HG03575 (cell line): Measurements from ENCODE around the gene AHRR.
"Not testable (repeated sequence)": the region's sequence is repeated elsewhere in the genome, so short reads cannot be mapped to it uniquely, and the experiment has no call there.

ENCODE experiments used
- ATAC-seq: cut with Tn5 transposase; IDR thresholded peaks from one replicate; pipeline ENCODE4 v1.9.1; 2021; ENCODE audit not compliant: unreplicated experiment, insufficient number of reproducible peaks, low FRiP score; ENCODE audit errors: extremely low read depth

AHRR gene

DNA sequence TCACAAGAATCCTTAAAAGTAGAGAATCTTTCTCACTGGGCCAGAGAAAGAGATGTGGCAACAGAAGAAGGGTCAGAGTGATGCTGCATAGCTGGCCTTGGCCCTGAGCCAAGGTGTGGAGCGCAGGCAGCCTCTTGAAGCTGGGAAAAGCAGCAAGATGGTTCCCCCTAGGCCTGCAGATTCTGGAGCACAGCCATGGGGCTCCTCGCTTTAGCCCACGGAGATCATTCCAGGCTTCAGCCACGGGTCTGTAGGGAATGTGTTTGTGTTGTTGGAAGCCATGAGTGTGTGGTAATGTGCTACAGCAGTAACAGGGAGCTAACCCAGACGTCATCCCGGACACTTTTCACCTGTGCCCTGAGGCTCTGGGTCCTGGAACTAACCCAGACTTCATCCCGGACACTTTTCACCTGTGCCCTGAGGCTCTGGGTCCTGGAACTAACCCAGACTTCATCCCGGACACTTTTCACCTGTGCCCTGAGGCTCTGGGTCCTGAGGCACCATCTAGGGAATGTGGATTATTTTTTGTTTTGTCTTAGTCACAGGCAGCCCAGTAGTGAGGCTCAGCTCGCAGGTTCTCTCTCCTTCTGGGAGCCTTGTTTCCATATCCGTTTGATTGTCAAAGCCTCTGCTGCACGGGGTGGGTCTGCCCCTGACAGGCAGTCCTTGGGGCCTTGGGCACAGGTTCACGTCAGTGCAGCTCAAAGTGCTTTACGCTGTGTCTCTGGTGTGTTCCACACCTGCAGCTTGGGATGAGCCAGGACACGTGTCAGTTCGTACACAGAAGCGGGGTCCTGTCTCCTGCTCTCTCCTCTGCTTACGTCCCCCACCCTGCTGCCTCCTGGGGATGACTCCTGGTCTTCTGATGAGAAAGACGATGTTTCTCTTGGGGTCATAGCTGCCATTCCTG, 65.2 kb downstream of the AHRR start:
- no peak for ATAC-seq

GRCh38 chr5:387491-388265, 66.2 kb downstream of the AHRR start:
- ATAC-seq: no peak

- ATAC-seq: no peak
Measured at GRCh38 chr5:388266-389196, 67.0 kb downstream of the AHRR start.

DNA sequence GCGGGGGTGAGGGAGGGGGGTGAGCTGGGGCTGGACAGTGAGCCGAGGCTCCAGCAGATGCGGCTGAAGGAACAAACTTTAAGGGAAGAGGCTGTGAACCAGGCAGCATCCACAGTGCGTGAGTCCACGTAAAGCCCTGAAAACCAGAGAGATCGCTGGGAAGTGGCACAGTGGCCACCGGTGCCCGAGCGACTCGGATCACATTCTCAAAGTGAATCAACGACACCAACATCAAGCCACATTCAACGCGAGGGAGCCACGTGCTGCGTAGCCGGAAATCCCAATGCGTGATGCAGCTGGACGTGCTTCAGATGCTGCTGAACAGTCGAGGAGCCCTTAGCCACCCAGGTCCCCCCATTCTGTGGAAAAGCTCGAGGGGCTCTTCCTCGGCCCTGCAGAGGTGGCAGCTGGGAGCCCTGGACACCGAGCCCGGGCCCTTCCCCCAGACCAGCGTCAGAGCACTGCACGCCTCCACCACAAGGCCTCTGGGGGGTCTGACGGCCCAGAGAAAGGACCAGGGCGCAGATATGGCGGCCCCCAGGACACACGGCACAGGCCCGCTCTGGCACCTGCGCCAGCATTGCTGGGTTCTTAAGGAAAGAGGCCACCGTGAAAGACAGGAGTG, 67.8 kb downstream of the AHRR start:
- ATAC-seq: no peak

- ATAC-seq: no peak
Measured at GRCh38 chr5:389891-390622, 68.5 kb downstream of the AHRR start.

- no peak for ATAC-seq
Measured at GRCh38 chr5:390623-391491, 69.3 kb downstream of the AHRR start.

DNA sequence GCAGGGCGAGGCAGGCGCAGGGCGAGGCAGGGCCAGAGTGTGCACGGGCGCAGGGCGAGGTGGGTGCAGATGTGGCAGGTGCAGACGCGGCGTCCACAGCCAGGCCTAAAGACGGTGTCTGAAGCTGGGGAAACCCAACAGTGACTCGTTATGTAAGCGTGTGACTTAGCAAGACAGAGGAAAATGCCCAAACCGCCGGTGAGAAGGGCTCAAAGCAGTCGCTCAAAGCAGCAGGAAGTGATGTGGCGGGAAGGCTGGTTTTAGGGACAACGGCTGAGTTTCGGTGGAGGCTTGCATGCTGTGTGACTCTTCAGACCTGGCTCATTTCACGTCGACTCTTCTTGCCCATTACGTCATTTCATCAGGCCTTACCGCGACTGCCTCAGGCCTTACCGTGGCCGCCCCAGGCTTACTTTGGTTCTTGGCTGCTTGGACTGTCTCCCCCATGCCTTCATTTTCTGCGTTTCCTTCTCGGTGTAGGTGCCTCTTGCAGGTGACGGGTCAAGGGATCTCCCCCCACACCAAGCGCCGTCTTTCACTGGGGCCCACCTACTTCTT, 71.0 kb downstream of the AHRR start:
- peak; percentile 81 for ATAC-seq

DNA sequence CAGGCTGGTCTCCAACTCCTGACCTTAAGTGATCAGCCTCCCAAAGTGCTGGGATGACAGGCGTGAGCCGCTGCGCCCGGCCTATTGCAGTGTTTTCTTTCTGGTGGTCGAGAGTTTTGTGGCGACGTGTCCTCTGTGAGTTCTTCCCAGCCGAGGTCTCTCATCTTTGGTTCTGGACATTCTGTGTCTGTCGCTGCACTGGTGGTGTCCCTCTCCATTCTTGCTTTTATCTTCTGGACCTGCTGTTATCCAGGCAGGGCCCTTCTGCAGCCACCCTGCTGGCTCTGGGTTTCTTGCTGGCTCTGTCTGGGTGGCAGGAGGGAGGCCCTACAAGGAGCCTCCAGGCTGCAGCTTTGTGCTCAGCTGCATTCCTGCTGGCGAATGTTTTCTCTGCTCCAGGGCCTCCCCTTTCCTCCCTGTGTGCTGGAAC, 72.3 kb downstream of the AHRR start:
- no peak for ATAC-seq

DNA sequence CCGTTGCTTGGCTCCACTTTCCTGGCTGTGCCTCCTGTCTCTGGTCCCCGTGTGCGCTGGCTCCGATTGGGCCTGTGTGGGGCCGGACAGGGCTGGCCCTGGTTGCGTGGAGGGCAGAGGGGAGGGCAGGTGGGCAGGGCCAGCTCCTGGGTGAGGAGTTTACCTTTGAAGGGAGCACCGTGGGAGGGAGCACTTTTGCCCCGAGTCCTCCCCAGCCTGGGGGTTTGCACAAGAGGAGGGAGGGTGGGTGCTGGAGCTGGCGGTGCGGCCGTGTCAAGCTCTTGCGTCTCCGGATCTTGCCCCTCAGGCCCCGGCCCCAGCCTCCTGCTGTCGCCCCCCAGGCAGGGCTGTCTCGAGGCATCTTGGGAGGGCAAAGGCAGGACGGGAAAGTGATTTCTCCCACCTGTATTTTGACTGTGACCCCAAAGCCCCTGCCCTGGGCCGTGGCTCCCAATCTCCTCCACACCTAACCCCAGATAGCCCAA, 73.2 kb downstream of the AHRR start:
- no peak for ATAC-seq

DNA sequence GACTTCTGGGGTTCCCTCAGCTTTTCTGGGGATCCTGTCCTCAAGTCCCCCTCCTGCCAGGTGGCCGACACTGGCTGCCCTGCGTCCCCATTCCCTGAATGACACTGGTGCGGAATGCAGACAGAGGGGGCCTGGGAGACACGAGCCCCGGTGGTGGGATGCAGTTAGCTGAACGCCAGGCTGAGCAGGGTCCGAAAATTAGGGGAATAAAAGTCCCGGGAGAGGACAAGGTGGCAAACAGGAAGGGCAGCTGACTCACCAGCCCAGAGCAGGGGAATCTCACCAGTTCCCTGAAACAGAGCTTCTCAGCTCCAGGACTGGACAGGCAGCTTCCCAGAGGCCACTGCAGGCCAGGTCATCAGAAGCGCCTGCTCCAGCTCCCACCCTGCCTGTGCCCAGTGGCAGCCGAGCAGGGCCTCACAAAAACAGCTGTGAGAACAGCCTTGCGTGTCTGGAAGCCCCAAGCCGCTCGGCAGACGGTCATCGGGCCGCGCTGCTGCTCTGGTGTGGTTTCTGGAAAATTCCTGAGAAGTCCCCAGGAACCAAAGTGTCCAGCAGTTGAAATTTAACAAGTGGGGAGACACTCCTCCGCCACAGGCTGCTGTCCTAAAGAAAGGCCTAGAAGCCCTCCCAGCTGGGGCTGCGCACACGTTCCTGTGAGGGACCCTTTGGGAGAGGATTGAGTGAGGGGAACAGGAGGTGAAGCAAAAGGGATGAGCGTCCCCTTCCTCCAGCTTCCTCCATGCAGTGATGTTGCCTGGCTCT, 73.8 kb downstream of the AHRR start:
- ATAC-seq: no peak

GRCh38 chr5:395921-396530, 74.5 kb downstream of the AHRR start:
- ATAC-seq: no peak

DNA sequence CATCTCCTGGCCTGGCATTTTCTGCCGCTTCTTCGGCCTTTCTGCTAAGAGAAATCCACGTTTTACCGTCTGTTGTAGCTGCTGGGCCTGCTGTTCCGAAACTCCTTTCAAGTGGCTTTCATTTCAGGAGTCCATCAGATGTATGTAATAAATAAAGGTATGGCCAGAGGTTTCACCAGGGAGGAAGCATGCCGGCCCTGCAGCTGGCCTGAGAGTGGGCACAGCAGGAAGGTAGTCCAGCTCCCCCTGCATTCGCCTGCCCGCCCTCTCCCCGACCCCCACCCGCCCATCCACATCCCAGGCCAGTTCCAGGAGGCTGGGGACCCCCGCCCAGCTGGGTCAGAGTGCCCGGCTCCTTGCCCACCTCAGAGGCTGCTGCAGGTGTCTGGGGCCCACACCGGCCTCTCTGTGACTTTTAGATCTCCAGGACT, 75.0 kb downstream of the AHRR start:
- ATAC-seq: no peak

DNA sequence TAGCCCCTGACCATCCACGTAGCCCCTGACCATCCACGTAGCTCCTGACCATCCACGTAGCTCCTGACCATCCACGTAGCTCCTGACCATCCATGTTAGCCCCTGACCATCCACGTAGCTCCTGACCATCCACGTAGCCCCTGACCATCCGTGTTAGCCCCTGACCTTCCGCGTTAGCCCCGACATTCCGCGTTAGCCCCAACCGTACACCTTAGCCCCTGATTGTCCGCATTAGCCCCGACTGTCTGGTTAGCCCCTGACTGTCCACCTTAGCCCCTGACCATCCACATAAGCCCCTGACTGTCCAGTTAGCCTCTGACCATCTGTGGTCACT, 76.6 kb downstream of the AHRR start:
- not testable (repeated sequence) for ATAC-seq

GRCh38 chr5:398475-399295, 77.2 kb downstream of the AHRR start:
- ATAC-seq: no peak
